ENCODE results near the gene PINLYP.

PINLYP gene

GRCh38 chr19:43624933-43625332 lies 49.3 kb downstream of the PINLYP start:
- Histone ChIP-seq H3K4me3 (ENCODE audit: insufficient read length, low read depth) (no peak overlapping the region), H3K27me3 (ENCODE audit: insufficient read depth, insufficient read length) (no peaks in the 10 kb centered on the region), H3K4me1 (ENCODE audit: insufficient read depth, insufficient read length) (no peaks in the 10 kb centered on the region), H3K9me3 (ENCODE audit: insufficient read depth, low read length) (no peaks in the 10 kb centered on the region), H3K36me3 (ENCODE audit: insufficient read depth, insufficient read length, low read length) (peaks cover 29% of the 10 kb centered on the region), H3K9ac (ENCODE audit: insufficient read length, low read depth) (no peak overlapping the region)
- TF ChIP-seq ZNF274 (IDR thresholded peaks at IDR 0.05; ENCODE audit: low read depth, low read length) (no peak), YY1 (IDR thresholded peaks at IDR 0.05; ENCODE audit: insufficient read depth, insufficient read length) (no peak), SUZ12 (IDR thresholded peaks at IDR 0.05; ENCODE audit: extremely low read depth, insufficient read depth, insufficient read length) (no peak)
- peak; percentile 56 for DNase-seq (ENCODE audit: low read depth, low spot score)

- DNase-seq (ENCODE audit: low read depth, low spot score), result no peak
- TF ChIP-seq ZNF274 (IDR thresholded peaks at IDR 0.05; ENCODE audit: low read depth, low read length), result no peak
- no peak for TF ChIP-seq SUZ12 (IDR thresholded peaks at IDR 0.05; ENCODE audit: extremely low read depth, insufficient read depth, insufficient read length)
- no peak for TF ChIP-seq YY1 (IDR thresholded peaks at IDR 0.05; ENCODE audit: insufficient read depth, insufficient read length)
- Histone ChIP-seq H3K4me3 (ENCODE audit: insufficient read length, low read depth) (no peak overlapping the region), H3K27me3 (ENCODE audit: insufficient read depth, insufficient read length) (no peaks in the 10 kb centered on the region), H3K4me1 (ENCODE audit: insufficient read depth, insufficient read length) (no peaks in the 10 kb centered on the region), H3K36me3 (ENCODE audit: insufficient read depth, insufficient read length, low read length) (peaks cover 32% of the 10 kb centered on the region), H3K9me3 (ENCODE audit: insufficient read depth, low read length) (no peaks in the 10 kb centered on the region), H3K9ac (ENCODE audit: insufficient read length, low read depth) (no peak overlapping the region)
These were observed 50.4 kb downstream of the PINLYP start for GRCh38 chr19:43625918-43626579.

- Histone ChIP-seq H3K9ac (ENCODE audit: insufficient read length, low read depth) (no peak overlapping the region), H3K4me3 (ENCODE audit: insufficient read length, low read depth) (no peak overlapping the region), H3K4me1 (ENCODE audit: insufficient read depth, insufficient read length) (no peaks in the 10 kb centered on the region), H3K9me3 (ENCODE audit: insufficient read depth, low read length) (no peaks in the 10 kb centered on the region), H3K27me3 (ENCODE audit: insufficient read depth, insufficient read length) (peaks cover 4% of the 10 kb centered on the region), H3K36me3 (ENCODE audit: insufficient read depth, insufficient read length, low read length) (peaks cover 32% of the 10 kb centered on the region)
- TF ChIP-seq ZNF274 (IDR thresholded peaks at IDR 0.05; ENCODE audit: low read depth, low read length), result no peak
- TF ChIP-seq YY1 (IDR thresholded peaks at IDR 0.05; ENCODE audit: insufficient read depth, insufficient read length), result no peak
- TF ChIP-seq SUZ12 (IDR thresholded peaks at IDR 0.05; ENCODE audit: extremely low read depth, insufficient read depth, insufficient read length), result no peak
- no peak for DNase-seq (ENCODE audit: low read depth, low spot score)
These were observed 51.2 kb downstream of the PINLYP start for GRCh38 chr19:43626838-43627237.

- peaks cover 4% of the 10 kb centered on the region for H3K27me3 ChIP-seq (ENCODE audit: insufficient read depth, insufficient read length)
- no peak for DNase-seq (ENCODE audit: low read depth, low spot score)
These were observed 53.2 kb downstream of the PINLYP start for GRCh38 chr19:43628646-43629326.

GRCh38 chr19:43631491-43631890 lies 55.9 kb downstream of the PINLYP start:
- no peaks in the 10 kb centered on the region for H3K9me3 ChIP-seq (ENCODE audit: insufficient read depth, low read length)
- TF ChIP-seq YY1 (IDR thresholded peaks at IDR 0.05; ENCODE audit: insufficient read depth, insufficient read length) (no peak), ZNF274 (IDR thresholded peaks at IDR 0.05; ENCODE audit: low read depth, low read length) (no peak), SUZ12 (IDR thresholded peaks at IDR 0.05; ENCODE audit: extremely low read depth, insufficient read depth, insufficient read length) (no peak)
- peaks cover 10% of the 10 kb centered on the region for H3K27me3 ChIP-seq (ENCODE audit: insufficient read depth, insufficient read length)
- H3K36me3 ChIP-seq (ENCODE audit: insufficient read depth, insufficient read length, low read length), result peaks cover 11% of the 10 kb centered on the region
- DNase-seq (ENCODE audit: low read depth, low spot score), result no peak
- no peak overlapping the region for H3K9ac ChIP-seq (ENCODE audit: insufficient read length, low read depth)
- H3K4me3 ChIP-seq (ENCODE audit: insufficient read length, low read depth), result no peak overlapping the region
- no peaks in the 10 kb centered on the region for H3K4me1 ChIP-seq (ENCODE audit: insufficient read depth, insufficient read length)

More at GRCh38 chr19:43628646-43629326, 53.2 kb downstream of the PINLYP start:
- Histone ChIP-seq H3K9me3 (ENCODE audit: insufficient read depth, low read length) (no peaks in the 10 kb centered on the region), H3K36me3 (ENCODE audit: insufficient read depth, insufficient read length, low read length) (peaks cover 27% of the 10 kb centered on the region), H3K4me1 (ENCODE audit: insufficient read depth, insufficient read length) (no peaks in the 10 kb centered on the region), H3K9ac (ENCODE audit: insufficient read length, low read depth) (no peak overlapping the region), H3K4me3 (ENCODE audit: insufficient read length, low read depth) (no peak overlapping the region)
- no peak for TF ChIP-seq SUZ12 (IDR thresholded peaks at IDR 0.05; ENCODE audit: extremely low read depth, insufficient read depth, insufficient read length)
- no peak for TF ChIP-seq YY1 (IDR thresholded peaks at IDR 0.05; ENCODE audit: insufficient read depth, insufficient read length)
